ENCODE results near the gene RASGRP2. TPM values are rescaled to one million over a fixed set of nuclear protein-coding genes. Genes with fewer than 3 reads are reported as not detected.

RASGRP2 gene
- total RNA-seq, 2 experiments from 2014 or later, result 668 to 672 TPM

GRCh38 chr11:64685536-64685935 lies 58.4 kb downstream of the RASGRP2 start:
- no peak overlapping the region for H3K4me3 ChIP-seq (ENCODE audit: low read length)
- no peak overlapping the region for H3K27ac ChIP-seq (ENCODE audit: low read depth in 1 of 2, low read length in 2 of 2)
- H3K9me3 ChIP-seq (ENCODE audit: control insufficient read depth in 1 of 2, insufficient read depth in 1 of 2, low read length in 2 of 2), result no peaks in the 10 kb centered on the region
- peaks cover 14% of the 10 kb centered on the region for H3K4me1 Mint-ChIP-seq (ENCODE audit: low read depth)
- no peaks in the 10 kb centered on the region for H3K36me3 Mint-ChIP-seq (ENCODE audit: low read depth)
- CTCF ChIA-PET, result no interaction called here
- peaks cover 7% of the 10 kb centered on the region for H3K27me3 Mint-ChIP-seq
- no peak for ATAC-seq (ENCODE audit: poor library complexity)
- peaks cover 11% of the 10 kb centered on the region for H3K4me1 ChIP-seq (ENCODE audit: insufficient read depth, low read length)
- H3K4me3 Mint-ChIP-seq, result no peak overlapping the region
- H3K36me3 ChIP-seq (ENCODE audit: insufficient read depth, low read length), result no peaks in the 10 kb centered on the region
- H3K27me3 ChIP-seq (ENCODE audit: control insufficient read depth in 1 of 2, insufficient read depth in 2 of 2, low read length in 2 of 2), result no peaks in the 10 kb centered on the region
- POLR2A ChIA-PET, result no interaction called here
- intact Hi-C loops (cut with DNase I, micrococcal nuclease), result loop anchor here in 1 of 2 experiments (5.0 kb wide), 2 partner anchors 127 to 237 kb away; partner anchors contain the start of genes MEN1 and PPP2R5B
- H3K9me3 Mint-ChIP-seq, result no peaks in the 10 kb centered on the region
- TF ChIP-seq, protein P1, sequence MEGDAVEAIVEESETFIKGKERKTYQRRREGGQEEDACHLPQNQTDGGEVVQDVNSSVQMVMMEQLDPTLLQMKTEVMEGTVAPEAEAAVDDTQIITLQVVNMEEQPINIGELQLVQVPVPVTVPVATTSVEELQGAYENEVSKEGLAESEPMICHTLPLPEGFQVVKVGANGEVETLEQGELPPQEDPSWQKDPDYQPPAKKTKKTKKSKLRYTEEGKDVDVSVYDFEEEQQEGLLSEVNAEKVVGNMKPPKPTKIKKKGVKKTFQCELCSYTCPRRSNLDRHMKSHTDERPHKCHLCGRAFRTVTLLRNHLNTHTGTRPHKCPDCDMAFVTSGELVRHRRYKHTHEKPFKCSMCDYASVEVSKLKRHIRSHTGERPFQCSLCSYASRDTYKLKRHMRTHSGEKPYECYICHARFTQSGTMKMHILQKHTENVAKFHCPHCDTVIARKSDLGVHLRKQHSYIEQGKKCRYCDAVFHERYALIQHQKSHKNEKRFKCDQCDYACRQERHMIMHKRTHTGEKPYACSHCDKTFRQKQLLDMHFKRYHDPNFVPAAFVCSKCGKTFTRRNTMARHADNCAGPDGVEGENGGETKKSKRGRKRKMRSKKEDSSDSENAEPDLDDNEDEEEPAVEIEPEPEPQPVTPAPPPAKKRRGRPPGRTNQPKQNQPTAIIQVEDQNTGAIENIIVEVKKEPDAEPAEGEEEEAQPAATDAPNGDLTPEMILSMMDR (IDR thresholded peaks at IDR 0.05), result no peak
- DNase-seq, result no peak
- H3K27ac Mint-ChIP-seq, result no peak overlapping the region

- H3K27me3 Mint-ChIP-seq, result peaks cover 7% of the 10 kb centered on the region
- TF ChIP-seq, protein P1 (IDR thresholded peaks at IDR 0.05), result no peak
- CTCF ChIA-PET, result no interaction called here
- Histone ChIP-seq H3K27ac (ENCODE audit: low read depth in 1 of 2, low read length in 2 of 2) (no peak overlapping the region), H3K27me3 (ENCODE audit: control insufficient read depth in 1 of 2, insufficient read depth in 2 of 2, low read length in 2 of 2) (no peaks in the 10 kb centered on the region), H3K36me3 (ENCODE audit: insufficient read depth, low read length) (no peaks in the 10 kb centered on the region), H3K4me1 (ENCODE audit: insufficient read depth, low read length) (peaks cover 11% of the 10 kb centered on the region), H3K9me3 (ENCODE audit: control insufficient read depth in 1 of 2, insufficient read depth in 1 of 2, low read length in 2 of 2) (no peaks in the 10 kb centered on the region), H3K4me3 (ENCODE audit: low read length) (no peak overlapping the region)
- no peak overlapping the region for H3K4me3 Mint-ChIP-seq
- intact Hi-C loops (cut with DNase I, micrococcal nuclease), result no loop called here
- no peak overlapping the region for H3K27ac Mint-ChIP-seq
- H3K36me3 Mint-ChIP-seq (ENCODE audit: low read depth), result no peaks in the 10 kb centered on the region
- POLR2A ChIA-PET, result no interaction called here
- H3K9me3 Mint-ChIP-seq, result no peaks in the 10 kb centered on the region
- H3K4me1 Mint-ChIP-seq (ENCODE audit: low read depth), result peaks cover 14% of the 10 kb centered on the region
- ATAC-seq (ENCODE audit: poor library complexity) (no peak), DNase-seq (no peak)
These were observed 59.6 kb downstream of the RASGRP2 start for GRCh38 chr11:64684357-64684756.

- Mint-ChIP-seq H3K4me3 (no peak overlapping the region), H3K9me3 (no peaks in the 10 kb centered on the region), H3K27me3 (peaks cover 23% of the 10 kb centered on the region), H3K4me1 (ENCODE audit: low read depth) (no peaks in the 10 kb centered on the region), H3K27ac (no peak overlapping the region), H3K36me3 (ENCODE audit: low read depth) (no peaks in the 10 kb centered on the region)
- intact Hi-C loops (cut with DNase I, micrococcal nuclease), result no loop called here
- Histone ChIP-seq H3K27me3 (ENCODE audit: control insufficient read depth in 1 of 2, insufficient read depth in 2 of 2, low read length in 2 of 2) (peaks cover 3 to 9% of the 10 kb centered on the region in 2 experiments), H3K36me3 (ENCODE audit: insufficient read depth, low read length) (no peaks in the 10 kb centered on the region), H3K9me3 (ENCODE audit: control insufficient read depth in 1 of 2, insufficient read depth in 1 of 2, low read length in 2 of 2) (no peaks in the 10 kb centered on the region), H3K4me3 (ENCODE audit: low read length) (no peak overlapping the region), H3K27ac (ENCODE audit: low read depth in 1 of 2, low read length in 2 of 2) (no peak overlapping the region), H3K4me1 (ENCODE audit: insufficient read depth, low read length) (no peaks in the 10 kb centered on the region)
- POLR2A ChIA-PET, result no interaction called here
- ATAC-seq (ENCODE audit: poor library complexity), result no peak
- TF ChIP-seq, protein P1 (IDR thresholded peaks at IDR 0.05), result no peak
- DNase-seq, result no peak
- CTCF ChIA-PET, result no interaction called here
These were observed 62.8 kb downstream of the RASGRP2 start for GRCh38 chr11:64681171-64681570.

Measured in CD4-positive, alpha-beta T cell (primary cell).